Head of caudate nucleus (tissue), 42 donors: ENCODE data around the gene CLDND1.
A peak's percentile ranks its signal among the peaks of the same experiment; 100 is the strongest.
"Not testable (repeated sequence)": the region's sequence is repeated elsewhere in the genome, so short reads cannot be mapped to it uniquely, and the experiment has no call there.

Experiments
- DNase-seq, 42 donors: peaks; one replicate each; pipeline versions ENCODE4 v3.0.0 to v3.0.0-alpha.2; 2020 to 2021; ENCODE audit warnings: mixed read lengths in 7 of 42
- intact Hi-C: fragments of 100-400 bp; cut with DNase I; formaldehyde crosslinking; loops from one replicate; pipeline ENCODE4 v1.15.0; 2022

The CLDND1 gene

GRCh38 chr3:98522544-98523281 is at the start of gene CLDND1:
TSS of gene CLDND1 (minus strand) at chr3:98522902. CDS start at chr3:98521424, 1,478 bp downstream.
- peak; percentile 97 to 100 (median 99) for DNase-seq
- intact Hi-C loops = loop anchor here (1.0 kb wide), 1 partner anchor 71 kb away; the partner anchor contains the start of gene CPOX

DNA sequence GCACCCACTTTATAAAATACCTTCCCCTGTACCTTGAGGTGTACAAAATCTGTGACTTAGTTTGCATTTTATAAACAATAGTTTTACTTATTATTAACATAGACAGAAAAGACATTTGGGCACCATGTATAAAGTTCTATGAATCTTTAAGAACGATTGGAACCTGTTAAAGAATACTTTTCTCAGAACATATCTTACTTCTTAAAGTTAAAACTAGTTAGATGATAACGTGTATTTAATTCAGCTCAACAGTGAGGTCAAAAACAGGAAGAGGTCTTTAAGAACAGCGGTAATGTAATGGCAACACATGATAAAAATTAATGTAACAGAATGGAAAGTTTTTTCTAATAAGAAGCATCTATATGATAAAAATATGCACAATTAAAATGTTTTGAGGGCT is 45.7 kb upstream of the CLDND1 start:
- intact Hi-C loops = no loop called here
- DNase-seq = no peak

- no peak for DNase-seq
- intact Hi-C loops = no loop called here
These were observed 45.1 kb upstream of the CLDND1 start for GRCh38 chr3:98567666-98568270.

GRCh38 chr3:98565843-98566242 is 43.1 kb upstream of the CLDND1 start:
- intact Hi-C loops = no loop called here
- DNase-seq = no peak

DNA sequence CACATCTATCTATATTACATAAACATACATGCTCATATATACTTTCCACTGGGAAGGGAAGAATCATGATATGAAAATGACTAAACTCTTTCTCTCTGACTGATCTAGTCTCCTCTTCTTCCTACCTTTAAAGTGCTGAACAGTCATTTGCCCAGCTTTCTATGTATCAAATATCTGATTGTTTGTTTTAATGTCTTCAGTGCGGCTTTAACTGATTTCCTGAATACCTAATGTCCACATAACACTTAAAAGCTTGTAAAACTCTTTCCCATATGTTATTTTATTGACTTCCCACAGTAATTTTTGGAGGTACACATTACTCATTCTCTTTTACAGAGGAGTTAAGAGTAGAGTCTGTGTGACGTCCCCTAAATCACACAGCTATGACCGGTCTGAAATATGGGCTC is 42.5 kb upstream of the CLDND1 start:
- intact Hi-C loops = no loop called here
- DNase-seq = no peak

DNA sequence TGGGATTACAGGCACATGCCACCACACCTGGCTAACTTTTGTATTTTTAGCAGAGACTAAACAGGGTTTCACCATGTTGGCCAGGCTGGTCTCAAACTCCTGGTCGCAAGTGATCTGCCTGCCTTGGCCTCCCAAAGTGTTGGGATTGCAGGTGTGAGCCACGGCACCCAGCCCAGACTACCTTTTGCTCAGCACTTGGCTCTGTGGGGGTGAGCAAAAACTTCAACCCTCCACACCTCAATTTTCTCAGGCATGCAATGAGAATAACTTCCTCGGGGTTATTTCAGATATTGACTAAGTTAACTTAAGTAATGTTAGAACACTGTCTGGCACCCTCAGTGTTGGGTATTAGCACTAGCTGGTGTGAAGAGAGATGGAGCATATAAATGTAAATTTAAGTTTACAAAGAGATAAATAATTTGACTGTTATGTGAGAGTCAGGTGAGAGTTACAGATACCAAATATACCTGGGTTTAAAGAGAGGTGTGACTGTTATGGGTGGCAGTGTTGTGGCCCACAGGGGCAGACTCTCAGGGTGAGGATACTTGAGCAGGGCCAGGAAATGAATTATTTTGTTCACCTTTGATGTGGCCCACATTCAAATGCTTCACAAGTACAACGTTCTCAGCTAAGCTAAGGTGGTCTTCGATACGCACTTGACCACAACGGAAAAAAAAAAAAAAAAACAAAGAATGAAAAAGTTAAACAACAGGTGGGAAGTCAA is 41.7 kb upstream of the CLDND1 start:
- no peak for DNase-seq
- intact Hi-C loops = no loop called here

- no peak for DNase-seq
- intact Hi-C loops = no loop called here
These were observed 41.1 kb upstream of the CLDND1 start for GRCh38 chr3:98563661-98564281.

DNA sequence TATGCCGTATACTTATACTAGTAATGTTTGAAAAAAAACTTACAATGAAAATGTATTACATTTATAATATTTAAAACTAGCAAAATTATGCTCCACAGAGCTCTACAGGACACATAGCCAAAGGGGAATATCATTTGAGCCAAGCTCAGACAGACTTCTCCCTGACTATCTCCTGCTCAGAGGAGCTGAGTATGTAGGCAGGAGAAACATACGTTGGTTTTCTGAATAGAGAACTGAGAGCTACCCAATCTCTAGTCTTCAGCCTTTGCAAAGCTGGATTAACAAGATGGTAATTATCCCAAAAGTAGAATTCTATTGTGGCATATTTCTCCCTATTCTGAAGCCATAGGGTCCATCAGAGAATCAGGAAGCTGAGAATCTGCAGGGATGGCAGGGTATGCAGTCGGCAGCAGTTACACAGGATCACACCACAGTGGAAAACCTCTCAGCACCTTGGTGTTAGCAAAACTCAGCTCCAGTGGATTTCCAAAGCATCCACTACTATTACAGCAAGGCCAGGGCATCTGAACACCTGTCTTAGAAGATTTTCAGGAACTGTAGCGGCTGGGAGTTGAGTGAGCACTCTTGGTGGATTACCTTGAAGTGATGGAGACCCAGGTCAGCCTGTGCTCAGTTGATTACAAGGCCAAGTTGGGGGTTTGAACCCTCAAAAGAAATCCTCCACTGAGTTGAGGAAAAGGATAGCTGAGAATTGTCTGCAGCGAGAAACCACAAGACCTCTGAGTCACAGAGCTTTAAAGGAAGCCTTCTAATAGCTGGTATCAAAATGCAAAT is 39.2 kb upstream of the CLDND1 start:
- no peak for DNase-seq
- intact Hi-C loops = no loop called here

DNA sequence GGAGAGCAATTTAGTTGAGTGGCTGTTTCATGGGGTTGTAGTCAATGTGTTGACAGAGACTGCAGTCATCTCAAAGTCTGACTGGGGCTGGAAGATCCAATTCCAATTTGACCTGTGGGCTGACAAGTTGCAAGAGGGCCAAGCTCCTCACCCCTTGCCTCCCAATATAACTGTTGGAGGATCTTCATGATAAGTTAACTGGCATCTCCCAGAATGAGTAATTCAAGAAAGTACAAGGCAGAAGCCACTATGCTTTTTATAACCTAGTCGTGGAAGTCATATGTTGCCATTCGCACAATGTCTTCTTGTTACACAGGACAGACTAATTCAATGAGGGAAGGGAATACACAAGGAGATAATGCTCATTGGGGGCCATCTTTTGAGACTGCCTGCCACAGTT is 38.2 kb upstream of the CLDND1 start:
- intact Hi-C loops = no loop called here
- DNase-seq = no peak

DNA sequence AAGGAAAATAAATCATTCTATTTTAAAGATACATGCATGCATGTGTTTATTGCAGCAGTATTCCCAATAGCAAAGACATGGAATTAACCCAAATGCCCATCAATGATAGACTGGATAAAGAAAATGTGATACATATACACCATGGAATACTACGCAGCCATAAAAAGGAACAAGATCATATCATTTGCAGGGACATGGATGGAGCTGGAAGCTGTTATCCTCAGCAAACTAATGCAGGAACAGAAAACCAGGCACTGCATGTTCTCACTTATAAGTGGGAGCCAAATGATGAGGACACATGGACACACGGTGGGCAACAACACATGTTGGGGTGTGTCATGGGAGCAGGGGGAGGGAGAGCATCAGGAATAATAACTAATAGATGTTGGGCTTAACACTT is 37.1 kb upstream of the CLDND1 start:
- DNase-seq, intact Hi-C loops: not testable (repeated sequence)

- DNase-seq = no peak
- intact Hi-C loops = no loop called here
These were observed 35.6 kb upstream of the CLDND1 start for GRCh38 chr3:98558100-98558827.

GRCh38 chr3:98557324-98558010 is 34.8 kb upstream of the CLDND1 start:
- intact Hi-C loops = no loop called here
- peak in 22 of 42 donors; percentile 12 to 77 (median 36) for DNase-seq

DNA sequence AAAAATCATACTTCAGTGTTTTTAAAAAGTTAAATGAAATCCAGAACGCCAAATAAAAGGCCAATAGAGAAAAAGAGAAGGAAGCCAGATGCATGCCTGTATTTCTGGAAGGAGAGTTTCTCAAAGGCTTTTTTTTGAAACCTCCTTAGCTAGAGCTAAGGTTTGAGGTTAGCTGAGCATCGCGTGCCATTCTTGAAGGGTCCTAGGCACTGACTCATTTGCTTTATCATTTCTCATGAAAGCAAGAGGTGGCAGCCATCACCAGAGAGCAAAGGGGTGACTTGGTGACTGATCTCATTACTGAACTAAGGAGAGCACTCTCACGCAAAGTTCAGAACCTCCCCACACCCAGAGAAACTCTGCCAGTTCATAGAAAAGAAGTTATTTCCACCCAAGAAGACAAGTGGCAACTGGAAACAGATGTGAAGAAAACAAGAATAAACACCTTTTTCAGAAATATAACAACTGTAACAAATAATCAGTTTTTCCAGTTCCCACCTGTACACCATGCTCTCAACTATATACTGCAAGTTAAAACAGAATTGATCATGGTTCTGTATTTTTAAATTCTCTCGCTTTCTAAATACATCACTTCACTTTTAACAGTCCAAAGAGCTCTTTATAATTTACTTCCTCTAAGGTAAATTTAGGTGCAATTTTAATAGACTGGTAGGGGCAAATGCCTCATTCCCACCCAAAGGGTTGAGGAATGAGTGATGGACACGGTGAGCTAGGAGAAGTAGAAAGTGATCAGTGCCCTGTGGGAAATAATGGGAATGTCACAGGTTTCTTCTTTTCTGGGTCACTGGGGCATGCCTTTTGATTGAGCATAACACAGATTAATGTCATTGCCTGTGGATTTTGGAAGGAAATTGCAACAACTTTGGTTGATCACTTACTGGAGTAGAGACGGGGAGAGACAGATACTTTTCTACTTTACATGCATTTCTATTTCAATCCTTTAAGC is 33.7 kb upstream of the CLDND1 start:
- intact Hi-C loops = no loop called here

GRCh38 chr3:98555025-98555379 is 32.3 kb upstream of the CLDND1 start:
- DNase-seq = no peak
- intact Hi-C loops = no loop called here

More for the DNA sequence above, 33.7 kb upstream of the CLDND1 start:
- DNase-seq = no peak

- no peak for DNase-seq
- intact Hi-C loops = no loop called here
These were observed 31.9 kb upstream of the CLDND1 start for GRCh38 chr3:98554580-98554979.

DNA sequence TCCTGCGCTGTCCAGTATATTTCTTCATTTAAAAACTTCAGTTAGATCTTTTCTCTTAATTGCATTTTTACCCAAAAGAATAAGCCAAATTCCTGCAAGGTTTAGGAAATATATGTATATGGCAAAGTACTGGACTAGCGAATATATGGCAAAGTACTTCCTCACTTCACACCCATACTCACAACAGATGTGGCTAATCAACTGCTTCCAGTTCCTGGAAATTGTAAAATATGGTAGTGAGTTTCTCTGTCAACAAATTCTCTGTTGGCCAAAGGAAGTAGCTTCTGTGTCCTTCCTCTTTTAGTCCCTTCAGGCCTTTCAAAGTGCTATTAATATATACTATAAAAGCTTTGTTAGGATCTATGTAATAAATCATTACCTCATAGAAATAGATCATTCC is 31.1 kb upstream of the CLDND1 start:
- DNase-seq = no peak
- intact Hi-C loops = no loop called here
